ENCODE data around the gene LAMB3.

The LAMB3 gene

GRCh38 chr1:209621741-209622655 lies 30.2 kb downstream of the LAMB3 start:
- Mint-ChIP-seq H3K36me3 (ENCODE audit: low read depth) (no peaks in the 10 kb centered on the region), H3K4me3 (no peak overlapping the region), H3K27me3 (ENCODE audit: low read depth) (no peaks in the 10 kb centered on the region), H3K4me1 (ENCODE audit: low read depth) (no peaks in the 10 kb centered on the region), H3K27ac (no peak overlapping the region), H3K9me3 (no peaks in the 10 kb centered on the region)
- DNase-seq (ENCODE audit: low spot score): no peak

GRCh38 chr1:209621286-209621685 lies 30.9 kb downstream of the LAMB3 start:
- H3K4me1 Mint-ChIP-seq (ENCODE audit: low read depth): no peaks in the 10 kb centered on the region
- no peak for DNase-seq (ENCODE audit: low spot score)
- no peaks in the 10 kb centered on the region for H3K36me3 Mint-ChIP-seq (ENCODE audit: low read depth)
- H3K27me3 Mint-ChIP-seq (ENCODE audit: low read depth): no peaks in the 10 kb centered on the region
- H3K4me3 Mint-ChIP-seq: no peak overlapping the region
- no peaks in the 10 kb centered on the region for H3K9me3 Mint-ChIP-seq
- H3K27ac Mint-ChIP-seq: no peak overlapping the region

- Mint-ChIP-seq H3K9me3 (no peaks in the 10 kb centered on the region), H3K27ac (no peak overlapping the region), H3K27me3 (ENCODE audit: low read depth) (no peaks in the 10 kb centered on the region), H3K36me3 (ENCODE audit: low read depth) (no peaks in the 10 kb centered on the region), H3K4me3 (no peak overlapping the region), H3K4me1 (ENCODE audit: low read depth) (no peaks in the 10 kb centered on the region)
- DNase-seq (ENCODE audit: low spot score): no peak
Measured at GRCh38 chr1:209620487-209620884, 31.7 kb downstream of the LAMB3 start.

GRCh38 chr1:209619696-209620486 lies 32.3 kb downstream of the LAMB3 start:
- DNase-seq (ENCODE audit: low spot score): no peak
- Mint-ChIP-seq H3K4me1 (ENCODE audit: low read depth) (no peaks in the 10 kb centered on the region), H3K9me3 (no peaks in the 10 kb centered on the region), H3K4me3 (no peak overlapping the region), H3K27me3 (ENCODE audit: low read depth) (no peaks in the 10 kb centered on the region), H3K27ac (no peak overlapping the region), H3K36me3 (ENCODE audit: low read depth) (no peaks in the 10 kb centered on the region)

GRCh38 chr1:209618756-209619420 lies 33.3 kb downstream of the LAMB3 start:
- no peak overlapping the region for H3K27ac Mint-ChIP-seq
- H3K36me3 Mint-ChIP-seq (ENCODE audit: low read depth): no peaks in the 10 kb centered on the region
- no peaks in the 10 kb centered on the region for H3K4me1 Mint-ChIP-seq (ENCODE audit: low read depth)
- H3K27me3 Mint-ChIP-seq (ENCODE audit: low read depth): no peaks in the 10 kb centered on the region
- no peak for DNase-seq (ENCODE audit: low spot score)
- no peaks in the 10 kb centered on the region for H3K9me3 Mint-ChIP-seq
- no peak overlapping the region for H3K4me3 Mint-ChIP-seq

GRCh38 chr1:209618291-209618690 lies 33.9 kb downstream of the LAMB3 start:
- DNase-seq (ENCODE audit: low spot score): no peak
- H3K27me3 Mint-ChIP-seq (ENCODE audit: low read depth): peaks cover 2% of the 10 kb centered on the region
- H3K4me1 Mint-ChIP-seq (ENCODE audit: low read depth): no peaks in the 10 kb centered on the region
- H3K4me3 Mint-ChIP-seq: no peak overlapping the region
- H3K36me3 Mint-ChIP-seq (ENCODE audit: low read depth): no peaks in the 10 kb centered on the region
- H3K9me3 Mint-ChIP-seq: no peaks in the 10 kb centered on the region
- H3K27ac Mint-ChIP-seq: no peak overlapping the region

- no peaks in the 10 kb centered on the region for H3K9me3 Mint-ChIP-seq
- H3K36me3 Mint-ChIP-seq (ENCODE audit: low read depth): no peaks in the 10 kb centered on the region
- H3K27me3 Mint-ChIP-seq (ENCODE audit: low read depth): peaks cover 2% of the 10 kb centered on the region
- H3K4me1 Mint-ChIP-seq (ENCODE audit: low read depth): no peaks in the 10 kb centered on the region
- DNase-seq (ENCODE audit: low spot score): no peak
- no peak overlapping the region for H3K4me3 Mint-ChIP-seq
- no peak overlapping the region for H3K27ac Mint-ChIP-seq
Measured at GRCh38 chr1:209617755-209618154, 34.5 kb downstream of the LAMB3 start.

GRCh38 chr1:209617047-209617673 lies 35.1 kb downstream of the LAMB3 start:
- no peak overlapping the region for H3K27ac Mint-ChIP-seq
- H3K36me3 Mint-ChIP-seq (ENCODE audit: low read depth): no peaks in the 10 kb centered on the region
- H3K4me1 Mint-ChIP-seq (ENCODE audit: low read depth): peaks cover 3% of the 10 kb centered on the region
- H3K4me3 Mint-ChIP-seq: no peak overlapping the region
- H3K27me3 Mint-ChIP-seq (ENCODE audit: low read depth): peaks cover 2% of the 10 kb centered on the region
- no peaks in the 10 kb centered on the region for H3K9me3 Mint-ChIP-seq
- no peak for DNase-seq (ENCODE audit: low spot score)

GRCh38 chr1:209616366-209617046 lies 35.7 kb downstream of the LAMB3 start:
- no peak for DNase-seq (ENCODE audit: low spot score)
- H3K4me1 Mint-ChIP-seq (ENCODE audit: low read depth): peaks cover 3% of the 10 kb centered on the region

GRCh38 chr1:209614906-209615305 lies 37.3 kb downstream of the LAMB3 start:
- no peak overlapping the region for H3K4me3 Mint-ChIP-seq

More at GRCh38 chr1:209616366-209617046, 35.7 kb downstream of the LAMB3 start:
- Mint-ChIP-seq H3K9me3 (no peaks in the 10 kb centered on the region), H3K36me3 (ENCODE audit: low read depth) (no peaks in the 10 kb centered on the region), H3K27ac (no peak overlapping the region), H3K27me3 (ENCODE audit: low read depth) (peaks cover 2% of the 10 kb centered on the region), H3K4me3 (no peak overlapping the region)

GRCh38 chr1:209614151-209614420 lies 38.1 kb downstream of the LAMB3 start:
- H3K27ac Mint-ChIP-seq: no peak overlapping the region

More at GRCh38 chr1:209614906-209615305, 37.3 kb downstream of the LAMB3 start:
- no peak for DNase-seq (ENCODE audit: low spot score)
- Mint-ChIP-seq H3K9me3 (no peaks in the 10 kb centered on the region), H3K4me1 (ENCODE audit: low read depth) (peaks cover 3% of the 10 kb centered on the region), H3K27ac (no peak overlapping the region), H3K36me3 (ENCODE audit: low read depth) (no peaks in the 10 kb centered on the region), H3K27me3 (ENCODE audit: low read depth) (peaks cover 2% of the 10 kb centered on the region)

GRCh38 chr1:209613400-209614150 lies 38.6 kb downstream of the LAMB3 start:
- no peak overlapping the region for H3K27ac Mint-ChIP-seq
- no peaks in the 10 kb centered on the region for H3K9me3 Mint-ChIP-seq
- no peaks in the 10 kb centered on the region for H3K36me3 Mint-ChIP-seq (ENCODE audit: low read depth)
- peaks cover 3% of the 10 kb centered on the region for H3K4me1 Mint-ChIP-seq (ENCODE audit: low read depth)
- no peak for DNase-seq (ENCODE audit: low spot score)
- peaks cover 2% of the 10 kb centered on the region for H3K27me3 Mint-ChIP-seq (ENCODE audit: low read depth)
- H3K4me3 Mint-ChIP-seq: no peak overlapping the region

More at GRCh38 chr1:209614151-209614420, 38.1 kb downstream of the LAMB3 start:
- Mint-ChIP-seq H3K9me3 (no peaks in the 10 kb centered on the region), H3K27me3 (ENCODE audit: low read depth) (peaks cover 2% of the 10 kb centered on the region), H3K4me3 (no peak overlapping the region), H3K36me3 (ENCODE audit: low read depth) (no peaks in the 10 kb centered on the region), H3K4me1 (ENCODE audit: low read depth) (peaks cover 3% of the 10 kb centered on the region)
- no peak for DNase-seq (ENCODE audit: low spot score)

Data from T-helper 2 cell treated with Interferon-gamma antibody and Interleukin-4, amounts not matched to agents 5 μg/mL and 100 μg/mL, for 36 hours (primary cell).